Adrenal gland (tissue), 12 donors: ENCODE measurements around the gene RELN. TPM values are rescaled to one million over a fixed set of nuclear protein-coding genes. Genes with fewer than 3 reads are reported as not detected.

ENCODE experiments used
- DNase-seq, 7 donors: peaks; one replicate each; pipeline ENCODE4 v3.0.0-alpha.2; 2019 to 2020
- H3K27ac ChIP-seq, 5 donors: fragments of 200-600 bp; sonication (generic) in 4 of 5; 1 replicate in 3 of 5; 2 replicates in 2 of 5; pipeline versions ENCODE4 v1.5.1 to v1.8.0; 2016 to 2020; ENCODE audit warnings: mild to moderate bottlenecking in 1 of 5
- H3K27me3 ChIP-seq: fragments of 200-600 bp; 2 replicates; pipeline ENCODE4 v1.8.0; 2021
- H3K36me3 ChIP-seq, 2 donors: fragments of 200-600 bp; replicated peaks in 1 of 2; 1 replicate in 1 of 2; 2 replicates in 1 of 2; pipeline versions ENCODE4 v1.5.1 to v1.8.0; 2018 to 2022
- H3K4me1 ChIP-seq, 2 donors: fragments of 200-600 bp; replicated peaks in 1 of 2; 1 replicate in 1 of 2; 2 replicates in 1 of 2; pipeline versions ENCODE4 v1.5.1 to v1.8.0; 2018 to 2021
- H3K4me3 ChIP-seq, 4 donors: fragments of 200-600 bp; sonication (generic) in 3 of 4; one replicate each; pipeline ENCODE4 v1.5.1; 2016 to 2018
- H3K9me3 ChIP-seq, 3 donors: fragments of 200-600 bp; sonication (generic) in 1 of 3; replicated peaks in 1 of 3; 1 replicate in 2 of 3; 2 replicates in 1 of 3; pipeline versions ENCODE4 v1.5.1 to v1.8.0; 2016 to 2021
- CTCF ChIP-seq, 6 experiments: fragments of 450-650 bp in 4 of 6; fragments of 200-600 bp in 2 of 6; sonication (generic) in 1 of 6; IDR thresholded peaks; 1 replicate in 5 of 6; 2 replicates in 1 of 6; pipeline versions ENCODE4 v1.5.1 to v1.8.0; 2016 to 2021; ENCODE audit warnings: antibody characterized with exemption in 6 of 6, mild to moderate bottlenecking in 2 of 6, moderate library complexity in 1 of 6
- POLR2A ChIP-seq, 2 donors: fragments of 450-650 bp; IDR thresholded peaks; one replicate each; pipeline ENCODE4 v1.6.1; 2017; ENCODE audit warnings: antibody characterized with exemption in 2 of 2, mild to moderate bottlenecking in 2 of 2, moderate library complexity in 1 of 2
- WGBS, 4 donors: extraction: QIAGEN DNeasy Blood & Tissue Kit in 2 of 4; methylation state at CpG; one replicate each; pipeline versions ENCODE4 v1.1.5 to v1.1.7; 2013 to 2017; 5-methylcytosine and 5-hydroxymethylcytosine counted together
- intact Hi-C, 2 donors: fragments of 100-400 bp; cut with DNase I; formaldehyde crosslinking; loops; one replicate each; pipeline versions ENCODE4 v1.14.1 to v1.15.0; 2022 to 2023
- polyA plus RNA-seq, 3 donors: library from polyadenylated mRNA; stranded (reverse); fragments of 200-250 nt in 2 of 3; fragments of 350-450 nt in 1 of 3; fragmentation: Illumina TruSeq in 1 of 3; extraction: RNeasy Lipid Tissue Mini Kit (QIAGEN cat#74804) in 1 of 3; gene quantifications; one replicate each; pipeline ENCODE4 v1.2.3, GENCODE V29; 2013 to 2014
- total RNA-seq, 9 donors: library from RNA; depleted of rRNA in 4 of 9; stranded (reverse); fragments of >200 nt in 4 of 9; fragments of 120-200 nt in 1 of 9; fragmentation: NEBNext Ultra II Directional in 1 of 9; extraction: Animal tissue kit (Norgen Biotek cat#: 25700) in 1 of 9; gene quantifications; one replicate each; pipeline versions ENCODE4 v1.1.0 to v1.2.4, GENCODE V29; 2013 to 2023
- donor health status: healthy with polysubstance abuse.
- donor health status: Bipolar disorder and iron deficiency.
- donor health status: DM: yes; HTN: yes; CAD: no.
- donor health status: DM: no; HTN: no; CAD: no.
- donor health status: DM: no; HTN: no; CAD: no.
- donor health status: DM: yes; HTN: yes; CAD: no.

Gene RELN
- total and polyA plus RNA-seq, 12 donors: 0.88 to 7.9 (median 2.3) TPM

- no peaks in the 10 kb centered on the region for H3K27me3 ChIP-seq
- intact Hi-C loops: no loop called here
- H3K4me1 ChIP-seq: no peaks in the 10 kb centered on the region
- 54 to 70% (median 67%) methylated on average over 3 of the region's 3 CpGs for WGBS, 4 donors
- H3K9me3 ChIP-seq: no peaks in the 10 kb centered on the region
- TF ChIP-seq POLR2A (IDR thresholded peaks at IDR 0.05) (no peak), CTCF (IDR thresholded peaks at IDR 0.05) (no peak)
- no peak overlapping the region for H3K27ac ChIP-seq
- H3K4me3 ChIP-seq: no peak overlapping the region
- no peaks in the 10 kb centered on the region for H3K36me3 ChIP-seq
- no peak for DNase-seq
These were observed 102.4 kb downstream of the RELN start for GRCh38 chr7:103887050-103887449.

GRCh38 chr7:103879928-103880600 lies 109.4 kb downstream of the RELN start:
- H3K27me3 ChIP-seq: no peaks in the 10 kb centered on the region
- no peak overlapping the region for H3K27ac ChIP-seq
- no peaks in the 10 kb centered on the region for H3K36me3 ChIP-seq
- H3K9me3 ChIP-seq: no peaks in the 10 kb centered on the region
- WGBS, 4 donors: 86 to 92% (median 89%) methylated on average over 3 of the region's 3 CpGs
- intact Hi-C loops: no loop called here
- H3K4me3 ChIP-seq: no peak overlapping the region
- H3K4me1 ChIP-seq: no peaks in the 10 kb centered on the region
- TF ChIP-seq POLR2A (IDR thresholded peaks at IDR 0.05) (no peak), CTCF (IDR thresholded peaks at IDR 0.05) (no peak)
- no peak for DNase-seq

- Histone ChIP-seq H3K9me3 (no peaks in the 10 kb centered on the region), H3K4me3 (no peak overlapping the region), H3K4me1 (no peaks in the 10 kb centered on the region), H3K36me3 (no peaks in the 10 kb centered on the region), H3K27ac (no peak overlapping the region), H3K27me3 (no peaks in the 10 kb centered on the region)
- TF ChIP-seq POLR2A (IDR thresholded peaks at IDR 0.05): no peak
- no peak for TF ChIP-seq CTCF (IDR thresholded peaks at IDR 0.05)
- intact Hi-C loops: no loop called here
- no peak for DNase-seq
- WGBS, 4 donors: 43 to 80% (median 77%) methylated on average over 1 of the region's 1 CpG
These were observed 110.0 kb downstream of the RELN start for GRCh38 chr7:103879411-103879810.

GRCh38 chr7:103877565-103877964 lies 111.9 kb downstream of the RELN start:
- H3K27me3 ChIP-seq: no peaks in the 10 kb centered on the region
- no peak overlapping the region for H3K27ac ChIP-seq
- TF ChIP-seq POLR2A (IDR thresholded peaks at IDR 0.05): no peak
- no peak for TF ChIP-seq CTCF (IDR thresholded peaks at IDR 0.05)
- WGBS, 4 donors: 65 to 90% (median 77%) methylated on average over 3 of the region's 3 CpGs
- DNase-seq: no peak
- intact Hi-C loops: no loop called here
- no peaks in the 10 kb centered on the region for H3K36me3 ChIP-seq
- no peaks in the 10 kb centered on the region for H3K9me3 ChIP-seq
- no peaks in the 10 kb centered on the region for H3K4me1 ChIP-seq
- no peak overlapping the region for H3K4me3 ChIP-seq
